Measurements from ENCODE around the gene ANGPTL7. TPM values are rescaled to one million over a fixed set of nuclear protein-coding genes. Genes with fewer than 3 reads are reported as not detected.

The ANGPTL7 gene
- total and polyA plus RNA-seq, 2 of the 8 experiments (the other 6 are each of a cell fraction or from before 2014, with no cell fraction given) = not detected

DNA sequence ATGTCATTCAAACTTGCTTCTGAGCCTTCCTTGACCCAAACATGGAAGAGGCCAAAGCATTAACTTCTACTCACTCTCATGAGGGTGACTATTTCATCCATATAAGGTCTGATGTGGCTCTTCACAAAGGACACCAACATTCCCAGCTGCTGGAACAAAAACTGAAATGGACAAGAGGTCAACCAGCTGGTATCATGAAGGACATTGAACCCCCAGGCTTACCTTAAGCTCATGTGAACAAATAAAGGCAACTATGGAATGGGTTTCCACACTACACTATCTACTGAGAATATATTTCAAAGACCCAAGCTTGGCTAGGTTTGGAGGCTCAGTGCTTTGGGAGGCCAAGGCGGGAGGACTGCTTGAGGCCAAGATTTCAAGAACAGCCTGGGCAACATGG lies 26.9 kb downstream of the ANGPTL7 start:
- Histone ChIP-seq H3K23ac (ENCODE audit: insufficient read length) (no peak overlapping the region), H3K56ac (replicated peaks; ENCODE audit: insufficient read length, low read depth, low read length) (no peak overlapping the region), H3K4me3 (ENCODE audit: extremely low read depth in 1 of 4, insufficient read depth in 2 of 4, low read depth in 3 of 4, low read length in 4 of 4) (no peak overlapping the region), H3K36me3 (ENCODE audit: control insufficient read depth in 2 of 4, insufficient read depth in 4 of 4, low read length in 3 of 4) (peaks cover 28 to 73% (median 46%) of the 10 kb centered on the region in 4 experiments), H2AK5ac (ENCODE audit: low read depth, low read length) (no peak overlapping the region), H3K18ac (ENCODE audit: extremely low read depth, low read length) (no peak overlapping the region), H4K8ac (ENCODE audit: extremely low read depth, insufficient read depth, low read length) (no peak overlapping the region), H2BK12ac (ENCODE audit: low read depth, low read length) (no peak overlapping the region), H3K4ac (replicated peaks; ENCODE audit: insufficient read length, low read depth, low read length) (no peak overlapping the region), H3K14ac (ENCODE audit: insufficient read length) (no peak overlapping the region), H2BK20ac (ENCODE audit: low read length) (no peak overlapping the region), H3K27me3 (replicated peaks in 1 of 4; ENCODE audit: control insufficient read depth in 3 of 4, extremely low read depth in 1 of 4, insufficient read depth in 3 of 4, low read length in 3 of 4) (no peaks in the 10 kb centered on the region), H3K27ac (ENCODE audit: low read depth, low read length) (no peak overlapping the region; the same call in 1 of the 2 replicates), H3K9ac (replicated peaks in 1 of 4; ENCODE audit: extremely low read depth in 1 of 4, low read depth in 3 of 4, low read length in 3 of 4) (no peak overlapping the region), H2BK15ac (ENCODE audit: low read length) (no peak overlapping the region), H3K79me1 (ENCODE audit: low read depth, low read length) (no peaks in the 10 kb centered on the region), H3K4me1 (replicated peaks in 1 of 4; ENCODE audit: control insufficient read depth in 3 of 4, insufficient read depth in 4 of 4, low read length in 3 of 4) (no peaks in the 10 kb centered on the region), H4K91ac (replicated peaks; ENCODE audit: insufficient read length, low read length) (no peak overlapping the region), H3K4me2 (ENCODE audit: insufficient read depth in 1 of 2, low read depth in 2 of 2, low read length in 2 of 2) (no peak overlapping the region), H3K23me2 (ENCODE audit: low read depth, low read length) (no peaks in the 10 kb centered on the region), H2AFZ (ENCODE audit: low read length) (no peak overlapping the region), H2BK5ac (ENCODE audit: low read depth, low read length) (no peak overlapping the region), H4K5ac (ENCODE audit: insufficient read length, low read depth, low read length) (no peak overlapping the region), H3K9me3 (ENCODE audit: insufficient read depth in 2 of 2, low read depth in 1 of 2, low read length in 1 of 2) (no peaks in the 10 kb centered on the region), H4K20me1 (replicated peaks in 1 of 2; ENCODE audit: control insufficient read depth in 1 of 2, insufficient read depth in 2 of 2, low read length in 2 of 2) (peaks cover 0 to 4% of the 10 kb centered on the region in 2 experiments), H2BK120ac (replicated peaks; ENCODE audit: low read depth, low read length) (no peak overlapping the region), H3K79me2 (ENCODE audit: control insufficient read depth in 1 of 2, insufficient read depth in 2 of 2, low read length in 2 of 2) (no peaks in the 10 kb centered on the region)
- DNase-seq (ENCODE audit: low read depth in 1 of 2, low spot score in 2 of 2) = no peak
- no peak for FAIRE-seq
- ChIA-PET POLR2A (ENCODE audit: partially characterized antibody) (interaction anchor here (0.7 kb wide), 1 partner anchor 13 kb away, joined by 3 read pairs; no protein-coding TSS in a partner anchor), CTCF (ENCODE audit: partially characterized antibody) (interaction anchor here (1.0 to 3.1 kb wide), 3 partner anchors 26 to 426 kb away, joined by 3 to 8 read pairs (median 3); no protein-coding TSS in a partner anchor)
- WGBS, 2 experiments (ENCODE audit: extremely low coverage in 1 of 2, insufficient coverage in 1 of 2, insufficient read length in 1 of 2, insufficient replicate concordance in 2 of 2, low coverage in 1 of 2, low lambda C conversion rate in 2 of 2, missing lambda C conversion rate in 1 of 2) = 100% methylated on average over 1 of the region's 1 CpG; no CpG with 5 or more reads in 1 of the 2 experiments
- TF ChIP-seq CTBP2 (IDR thresholded peaks at IDR 0.05; ENCODE audit: borderline replicate concordance, insufficient read depth, insufficient read length, low read length) (no peak), ZNF274 (IDR thresholded peaks at IDR 0.05; ENCODE audit: borderline replicate concordance, extremely low read depth, low read length) (no peak), SIRT6 (IDR thresholded peaks at IDR 0.05; ENCODE audit: low read length) (no peak), HDAC2 (IDR thresholded peaks at IDR 0.05; ENCODE audit: borderline replicate concordance in 1 of 2, low read depth in 2 of 2, low read length in 2 of 2) (no peak), TEAD4 (IDR thresholded peaks at IDR 0.05; ENCODE audit: low read depth, low read length) (no peak), KDM4A (IDR thresholded peaks at IDR 0.05; ENCODE audit: low read depth, low read length, severe bottlenecking) (no peak), SP2 (IDR thresholded peaks at IDR 0.05; ENCODE audit: low read length) (no peak)
- TF ChIP-seq, protein P1, sequence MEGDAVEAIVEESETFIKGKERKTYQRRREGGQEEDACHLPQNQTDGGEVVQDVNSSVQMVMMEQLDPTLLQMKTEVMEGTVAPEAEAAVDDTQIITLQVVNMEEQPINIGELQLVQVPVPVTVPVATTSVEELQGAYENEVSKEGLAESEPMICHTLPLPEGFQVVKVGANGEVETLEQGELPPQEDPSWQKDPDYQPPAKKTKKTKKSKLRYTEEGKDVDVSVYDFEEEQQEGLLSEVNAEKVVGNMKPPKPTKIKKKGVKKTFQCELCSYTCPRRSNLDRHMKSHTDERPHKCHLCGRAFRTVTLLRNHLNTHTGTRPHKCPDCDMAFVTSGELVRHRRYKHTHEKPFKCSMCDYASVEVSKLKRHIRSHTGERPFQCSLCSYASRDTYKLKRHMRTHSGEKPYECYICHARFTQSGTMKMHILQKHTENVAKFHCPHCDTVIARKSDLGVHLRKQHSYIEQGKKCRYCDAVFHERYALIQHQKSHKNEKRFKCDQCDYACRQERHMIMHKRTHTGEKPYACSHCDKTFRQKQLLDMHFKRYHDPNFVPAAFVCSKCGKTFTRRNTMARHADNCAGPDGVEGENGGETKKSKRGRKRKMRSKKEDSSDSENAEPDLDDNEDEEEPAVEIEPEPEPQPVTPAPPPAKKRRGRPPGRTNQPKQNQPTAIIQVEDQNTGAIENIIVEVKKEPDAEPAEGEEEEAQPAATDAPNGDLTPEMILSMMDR (IDR thresholded peaks at IDR 0.05; ENCODE audit: control extremely low read depth in 1 of 3, insufficient read depth in 1 of 3, low read depth in 1 of 3, low read length in 3 of 3) = no peak
- TF ChIP-seq, protein P2, sequence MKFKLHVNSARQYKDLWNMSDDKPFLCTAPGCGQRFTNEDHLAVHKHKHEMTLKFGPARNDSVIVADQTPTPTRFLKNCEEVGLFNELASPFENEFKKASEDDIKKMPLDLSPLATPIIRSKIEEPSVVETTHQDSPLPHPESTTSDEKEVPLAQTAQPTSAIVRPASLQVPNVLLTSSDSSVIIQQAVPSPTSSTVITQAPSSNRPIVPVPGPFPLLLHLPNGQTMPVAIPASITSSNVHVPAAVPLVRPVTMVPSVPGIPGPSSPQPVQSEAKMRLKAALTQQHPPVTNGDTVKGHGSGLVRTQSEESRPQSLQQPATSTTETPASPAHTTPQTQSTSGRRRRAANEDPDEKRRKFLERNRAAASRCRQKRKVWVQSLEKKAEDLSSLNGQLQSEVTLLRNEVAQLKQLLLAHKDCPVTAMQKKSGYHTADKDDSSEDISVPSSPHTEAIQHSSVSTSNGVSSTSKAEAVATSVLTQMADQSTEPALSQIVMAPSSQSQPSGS (IDR thresholded peaks at IDR 0.05; ENCODE audit: low read length) = no peak

Measured in H1 (cell line).